ENCODE data around the gene MLLT3. TPM values are rescaled to one million over a fixed set of nuclear protein-coding genes. Genes with fewer than 3 reads are reported as not detected.

Gene MLLT3
- total RNA-seq, 1 donor from 2014 or later: 65.8 TPM

DNA sequence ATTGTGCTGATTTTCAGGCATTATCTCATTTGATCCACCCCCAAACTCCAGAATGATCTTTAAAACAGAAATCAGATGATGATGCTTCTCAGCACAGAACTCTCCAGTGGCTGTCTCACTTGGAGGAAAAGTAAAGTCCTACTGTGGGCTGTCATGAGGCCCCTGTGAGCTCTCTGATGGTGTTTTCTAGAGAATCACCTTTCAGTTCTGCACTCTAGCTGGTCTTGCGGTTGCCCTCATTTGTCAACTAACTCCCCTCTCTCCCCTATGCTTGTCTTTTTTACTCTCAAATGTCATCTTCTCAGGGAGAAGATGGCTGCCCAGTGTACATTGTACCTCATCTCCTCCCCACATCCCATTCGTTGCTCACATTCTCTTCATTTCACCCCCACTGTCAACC, 295.8 kb downstream of the MLLT3 start:
- Histone ChIP-seq H3K27ac (ENCODE audit: low read depth, low read length) (no peak overlapping the region), H3K4me3 (ENCODE audit: low read length in 3 of 3) (no peak overlapping the region), H3K27me3 (ENCODE audit: control insufficient read depth in 3 of 3, insufficient read depth in 3 of 3, low read length in 3 of 3) (no peaks in the 10 kb centered on the region), H3K36me3 (ENCODE audit: control insufficient read depth in 3 of 3, insufficient read depth in 3 of 3, low read length in 3 of 3) (no peaks in the 10 kb centered on the region), H3K9ac (ENCODE audit: low read depth in 1 of 3, low read length in 3 of 3) (no peak overlapping the region), H3K9me3 (ENCODE audit: control insufficient read depth in 3 of 3, low read length in 3 of 3) (no peaks in the 10 kb centered on the region), H3K4me1 (ENCODE audit: control insufficient read depth in 3 of 3, insufficient read depth in 3 of 3, low read length in 3 of 3) (no peaks in the 10 kb centered on the region)

- no peak overlapping the region for H3K27ac ChIP-seq (ENCODE audit: low read depth, low read length)
- peaks cover 0 to 5% (median 0%) of the 10 kb centered on the region in 3 donors for H3K4me1 ChIP-seq (ENCODE audit: control insufficient read depth in 3 of 3, insufficient read depth in 3 of 3, low read length in 3 of 3)
- H3K4me3 ChIP-seq (ENCODE audit: low read length in 3 of 3): no peak overlapping the region
- no peaks in the 10 kb centered on the region for H3K27me3 ChIP-seq (ENCODE audit: control insufficient read depth in 3 of 3, insufficient read depth in 3 of 3, low read length in 3 of 3)
- no peaks in the 10 kb centered on the region for H3K9me3 ChIP-seq (ENCODE audit: control insufficient read depth in 3 of 3, low read length in 3 of 3)
- no peaks in the 10 kb centered on the region for H3K36me3 ChIP-seq (ENCODE audit: control insufficient read depth in 3 of 3, insufficient read depth in 3 of 3, low read length in 3 of 3)
- no peak overlapping the region for H3K9ac ChIP-seq (ENCODE audit: low read depth in 1 of 3, low read length in 3 of 3)
Observed at GRCh38 chr9:20325008-20325407, 297.3 kb downstream of the MLLT3 start.

DNA sequence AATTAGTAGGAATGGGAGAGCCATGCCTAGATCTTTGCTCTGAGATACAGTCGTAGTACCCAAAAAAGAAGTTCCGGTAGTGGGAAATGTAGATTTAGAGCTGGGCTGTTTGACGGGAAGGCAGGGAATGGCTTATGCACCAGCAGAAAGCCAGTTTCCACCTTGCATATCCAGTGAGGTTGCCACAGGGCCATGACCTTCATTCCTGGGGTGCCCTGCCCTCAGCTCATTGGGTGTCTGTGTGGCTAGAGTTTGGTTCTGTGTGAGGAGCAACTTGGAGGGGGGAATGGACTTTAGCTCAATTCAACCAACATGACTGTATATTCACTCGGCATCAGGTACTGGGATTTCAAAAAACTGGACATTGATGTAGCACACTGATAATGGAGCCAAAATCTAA, 300.1 kb downstream of the MLLT3 start:
- Histone ChIP-seq H3K36me3 (ENCODE audit: control insufficient read depth in 3 of 3, insufficient read depth in 3 of 3, low read length in 3 of 3) (no peaks in the 10 kb centered on the region), H3K9me3 (ENCODE audit: control insufficient read depth in 3 of 3, low read length in 3 of 3) (no peaks in the 10 kb centered on the region), H3K4me1 (ENCODE audit: control insufficient read depth in 3 of 3, insufficient read depth in 3 of 3, low read length in 3 of 3) (peaks cover 0 to 5% (median 0%) of the 10 kb centered on the region in 3 donors), H3K9ac (ENCODE audit: low read depth in 1 of 3, low read length in 3 of 3) (no peak overlapping the region), H3K27ac (ENCODE audit: low read depth, low read length) (no peak overlapping the region), H3K4me3 (ENCODE audit: low read length in 3 of 3) (no peak overlapping the region), H3K27me3 (ENCODE audit: control insufficient read depth in 3 of 3, insufficient read depth in 3 of 3, low read length in 3 of 3) (no peaks in the 10 kb centered on the region)

DNA sequence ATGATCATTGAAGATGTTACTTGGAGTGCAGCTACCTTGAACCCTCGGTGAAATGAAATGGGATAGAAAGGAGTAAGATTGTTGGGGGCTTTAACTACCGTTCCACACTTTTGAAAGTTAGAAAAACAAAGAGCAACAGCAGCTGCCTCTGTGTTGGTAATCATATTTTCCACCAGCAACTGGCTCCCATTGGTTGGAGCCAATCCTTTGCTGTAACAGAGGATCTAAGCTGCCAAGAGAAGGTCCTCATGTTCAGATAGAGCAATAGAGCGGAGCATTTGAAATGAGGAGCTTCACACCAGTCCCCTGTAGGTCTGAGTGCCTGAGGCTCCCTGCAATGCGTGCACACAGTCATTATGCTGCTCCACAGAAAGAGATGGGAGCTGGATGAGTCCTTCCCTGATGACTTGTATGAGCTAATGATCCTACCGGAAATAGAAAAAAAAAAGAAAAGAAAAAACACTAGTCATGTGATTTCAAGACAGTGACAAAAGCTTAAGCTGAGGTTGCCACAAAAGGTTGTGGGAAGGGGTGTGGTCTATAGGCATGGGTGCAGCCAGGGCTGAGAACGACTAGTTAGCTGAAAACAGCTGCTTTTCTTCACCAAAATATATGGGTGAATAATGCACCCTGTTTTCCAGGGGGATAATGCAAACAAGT, 300.7 kb downstream of the MLLT3 start:
- no peak overlapping the region for H3K9ac ChIP-seq (ENCODE audit: low read depth in 1 of 3, low read length in 3 of 3)
- no peaks in the 10 kb centered on the region for H3K27me3 ChIP-seq (ENCODE audit: control insufficient read depth in 3 of 3, insufficient read depth in 3 of 3, low read length in 3 of 3)
- H3K4me1 ChIP-seq (ENCODE audit: control insufficient read depth in 3 of 3, insufficient read depth in 3 of 3, low read length in 3 of 3): peaks cover 0 to 5% (median 0%) of the 10 kb centered on the region in 3 donors
- H3K27ac ChIP-seq (ENCODE audit: low read depth, low read length): no peak overlapping the region
- H3K36me3 ChIP-seq (ENCODE audit: control insufficient read depth in 3 of 3, insufficient read depth in 3 of 3, low read length in 3 of 3): no peaks in the 10 kb centered on the region
- no peaks in the 10 kb centered on the region for H3K9me3 ChIP-seq (ENCODE audit: control insufficient read depth in 3 of 3, low read length in 3 of 3)
- H3K4me3 ChIP-seq (ENCODE audit: low read length in 3 of 3): no peak overlapping the region

- Histone ChIP-seq H3K4me1 (ENCODE audit: control insufficient read depth in 3 of 3, insufficient read depth in 3 of 3, low read length in 3 of 3) (peaks cover 0 to 5% (median 0%) of the 10 kb centered on the region in 3 donors), H3K36me3 (ENCODE audit: control insufficient read depth in 3 of 3, insufficient read depth in 3 of 3, low read length in 3 of 3) (no peaks in the 10 kb centered on the region), H3K9ac (ENCODE audit: low read depth in 1 of 3, low read length in 3 of 3) (no peak overlapping the region), H3K27ac (ENCODE audit: low read depth, low read length) (no peak overlapping the region), H3K4me3 (ENCODE audit: low read length in 3 of 3) (no peak overlapping the region), H3K27me3 (ENCODE audit: control insufficient read depth in 3 of 3, insufficient read depth in 3 of 3, low read length in 3 of 3) (no peaks in the 10 kb centered on the region), H3K9me3 (ENCODE audit: control insufficient read depth in 3 of 3, low read length in 3 of 3) (no peaks in the 10 kb centered on the region)
Observed at GRCh38 chr9:20320921-20321320, 301.4 kb downstream of the MLLT3 start.

GRCh38 chr9:20319641-20320337, 302.5 kb downstream of the MLLT3 start:
- H3K27ac ChIP-seq (ENCODE audit: low read depth, low read length): no peak overlapping the region
- H3K4me3 ChIP-seq (ENCODE audit: low read length in 3 of 3): no peak overlapping the region
- no peak overlapping the region for H3K9ac ChIP-seq (ENCODE audit: low read depth in 1 of 3, low read length in 3 of 3)
- H3K36me3 ChIP-seq (ENCODE audit: control insufficient read depth in 3 of 3, insufficient read depth in 3 of 3, low read length in 3 of 3): no peaks in the 10 kb centered on the region
- H3K9me3 ChIP-seq (ENCODE audit: control insufficient read depth in 3 of 3, low read length in 3 of 3): no peaks in the 10 kb centered on the region
- H3K4me1 ChIP-seq (ENCODE audit: control insufficient read depth in 3 of 3, insufficient read depth in 3 of 3, low read length in 3 of 3): peaks cover 0 to 5% (median 0%) of the 10 kb centered on the region in 3 donors
- no peaks in the 10 kb centered on the region for H3K27me3 ChIP-seq (ENCODE audit: control insufficient read depth in 3 of 3, insufficient read depth in 3 of 3, low read length in 3 of 3)

- H3K4me1 ChIP-seq (ENCODE audit: control insufficient read depth in 3 of 3, insufficient read depth in 3 of 3, low read length in 3 of 3): peaks cover 0 to 5% (median 0%) of the 10 kb centered on the region in 3 donors
Observed at GRCh38 chr9:20319241-20319640, 303.1 kb downstream of the MLLT3 start.

GRCh38 chr9:20317701-20318100, 304.6 kb downstream of the MLLT3 start:
- Histone ChIP-seq H3K27me3 (ENCODE audit: control insufficient read depth in 3 of 3, insufficient read depth in 3 of 3, low read length in 3 of 3) (no peaks in the 10 kb centered on the region), H3K4me1 (ENCODE audit: control insufficient read depth in 3 of 3, insufficient read depth in 3 of 3, low read length in 3 of 3) (peaks cover 0 to 5% (median 0%) of the 10 kb centered on the region in 3 donors), H3K4me3 (ENCODE audit: low read length in 3 of 3) (no peak overlapping the region), H3K9ac (ENCODE audit: low read depth in 1 of 3, low read length in 3 of 3) (no peak overlapping the region), H3K27ac (ENCODE audit: low read depth, low read length) (no peak overlapping the region), H3K9me3 (ENCODE audit: control insufficient read depth in 3 of 3, low read length in 3 of 3) (no peaks in the 10 kb centered on the region), H3K36me3 (ENCODE audit: control insufficient read depth in 3 of 3, insufficient read depth in 3 of 3, low read length in 3 of 3) (no peaks in the 10 kb centered on the region)

More at GRCh38 chr9:20319241-20319640, 303.1 kb downstream of the MLLT3 start:
- no peak overlapping the region for H3K27ac ChIP-seq (ENCODE audit: low read depth, low read length)
- no peaks in the 10 kb centered on the region for H3K36me3 ChIP-seq (ENCODE audit: control insufficient read depth in 3 of 3, insufficient read depth in 3 of 3, low read length in 3 of 3)
- H3K27me3 ChIP-seq (ENCODE audit: control insufficient read depth in 3 of 3, insufficient read depth in 3 of 3, low read length in 3 of 3): no peaks in the 10 kb centered on the region
- H3K4me3 ChIP-seq (ENCODE audit: low read length in 3 of 3): no peak overlapping the region
- H3K9ac ChIP-seq (ENCODE audit: low read depth in 1 of 3, low read length in 3 of 3): no peak overlapping the region
- no peaks in the 10 kb centered on the region for H3K9me3 ChIP-seq (ENCODE audit: control insufficient read depth in 3 of 3, low read length in 3 of 3)

GRCh38 chr9:20316372-20316771, 305.9 kb downstream of the MLLT3 start:
- no peak overlapping the region for H3K9ac ChIP-seq (ENCODE audit: low read depth in 1 of 3, low read length in 3 of 3)
- H3K27ac ChIP-seq (ENCODE audit: low read depth, low read length): no peak overlapping the region
- H3K36me3 ChIP-seq (ENCODE audit: control insufficient read depth in 3 of 3, insufficient read depth in 3 of 3, low read length in 3 of 3): no peaks in the 10 kb centered on the region
- peaks cover 0 to 5% (median 0%) of the 10 kb centered on the region in 3 donors for H3K4me1 ChIP-seq (ENCODE audit: control insufficient read depth in 3 of 3, insufficient read depth in 3 of 3, low read length in 3 of 3)
- no peak overlapping the region for H3K4me3 ChIP-seq (ENCODE audit: low read length in 3 of 3)
- H3K27me3 ChIP-seq (ENCODE audit: control insufficient read depth in 3 of 3, insufficient read depth in 3 of 3, low read length in 3 of 3): no peaks in the 10 kb centered on the region
- no peaks in the 10 kb centered on the region for H3K9me3 ChIP-seq (ENCODE audit: control insufficient read depth in 3 of 3, low read length in 3 of 3)

- no peak overlapping the region for H3K4me3 ChIP-seq (ENCODE audit: low read length in 3 of 3)
- H3K27me3 ChIP-seq (ENCODE audit: control insufficient read depth in 3 of 3, insufficient read depth in 3 of 3, low read length in 3 of 3): no peaks in the 10 kb centered on the region
- H3K27ac ChIP-seq (ENCODE audit: low read depth, low read length): no peak overlapping the region
- H3K36me3 ChIP-seq (ENCODE audit: control insufficient read depth in 3 of 3, insufficient read depth in 3 of 3, low read length in 3 of 3): no peaks in the 10 kb centered on the region
- no peaks in the 10 kb centered on the region for H3K4me1 ChIP-seq (ENCODE audit: control insufficient read depth in 3 of 3, insufficient read depth in 3 of 3, low read length in 3 of 3)
- no peak overlapping the region for H3K9ac ChIP-seq (ENCODE audit: low read depth in 1 of 3, low read length in 3 of 3)
- no peaks in the 10 kb centered on the region for H3K9me3 ChIP-seq (ENCODE audit: control insufficient read depth in 3 of 3, low read length in 3 of 3)
Observed at GRCh38 chr9:20315677-20316076, 306.6 kb downstream of the MLLT3 start.

All from skeletal muscle tissue (tissue), 4 donors.